Measurements from ENCODE around the gene MARCHF5. TPM values are rescaled to one million over a fixed set of nuclear protein-coding genes. Genes with fewer than 3 reads are reported as not detected.
A peak's percentile ranks its signal among the peaks of the same experiment; 100 is the strongest.

The MARCHF5 gene
- total and polyA plus RNA-seq, 12 donors: 10.2 to 40.1 (median 31.9) TPM

GRCh38 chr10:92356041-92356440 is 65.1 kb downstream of the MARCHF5 start:
- Histone ChIP-seq H3K27ac (no peak overlapping the region), H3K4me3 (no peak overlapping the region), H3K9me3 (peaks cover 0 to 11% (median 0%) of the 10 kb centered on the region in 11 donors), H3K27me3 (no peaks in the 10 kb centered on the region), H3K4me1 (no peaks in the 10 kb centered on the region), H3K36me3 (peaks cover 0 to 28% (median 3%) of the 10 kb centered on the region in 9 donors)
- intact Hi-C loops (cut with DNase I): no loop called here
- ATAC-seq: no peak
- WGBS, 2 donors: 77 to 83% methylated on average over 7 of the region's 7 CpGs
- no peak for DNase-seq
- TF ChIP-seq CTCF (IDR thresholded peaks at IDR 0.05): no peak

- 95 to 99% methylated on average over 4 of the region's 4 CpGs for WGBS, 2 donors
- no peak for DNase-seq
- no peaks in the 10 kb centered on the region for H3K27me3 ChIP-seq
- intact Hi-C loops (cut with DNase I): no loop called here
- H3K4me3 ChIP-seq: no peak overlapping the region
- no peak for ATAC-seq
- H3K4me1 ChIP-seq: no peaks in the 10 kb centered on the region
- no peak for TF ChIP-seq CTCF (IDR thresholded peaks at IDR 0.05)
- H3K9me3 ChIP-seq: peaks cover 0 to 11% (median 0%) of the 10 kb centered on the region in 11 donors
- H3K36me3 ChIP-seq: no peaks in the 10 kb centered on the region
- no peak overlapping the region for H3K27ac ChIP-seq
These were observed 72.5 kb downstream of the MARCHF5 start for GRCh38 chr10:92363498-92363897.

GRCh38 chr10:92366412-92367021 is 75.5 kb downstream of the MARCHF5 start:
- Histone ChIP-seq H3K36me3 (no peaks in the 10 kb centered on the region), H3K9me3 (no peaks in the 10 kb centered on the region), H3K27ac (no peak overlapping the region), H3K27me3 (no peaks in the 10 kb centered on the region), H3K4me3 (no peak overlapping the region), H3K4me1 (no peaks in the 10 kb centered on the region)
- intact Hi-C loops (cut with DNase I): loop anchor here in 1 of 10 donors (5.0 kb wide), 1 partner anchor 66 kb away; no protein-coding TSS in a partner anchor
- no peak for ATAC-seq
- DNase-seq: no peak
- 73 to 76% methylated on average over 5 of the region's 5 CpGs for WGBS, 2 donors
- peak in 2 of 9 donors; percentile 26 to 31 for TF ChIP-seq CTCF (IDR thresholded peaks at IDR 0.05)

- Histone ChIP-seq H3K4me3 (no peak overlapping the region), H3K4me1 (peaks cover 0 to 23% (median 5%) of the 10 kb centered on the region in 9 donors), H3K36me3 (no peaks in the 10 kb centered on the region), H3K27ac (no peak overlapping the region), H3K9me3 (no peaks in the 10 kb centered on the region), H3K27me3 (no peaks in the 10 kb centered on the region)
- no peak for TF ChIP-seq CTCF (IDR thresholded peaks at IDR 0.05)
- intact Hi-C loops (cut with DNase I): no loop called here
- no peak for DNase-seq
- ATAC-seq: no peak
- WGBS, 2 donors: 62 to 67% methylated on average over 4 of the region's 4 CpGs
These were observed 87.0 kb downstream of the MARCHF5 start for GRCh38 chr10:92377962-92378361.

Measured in heart right ventricle (tissue), 16 donors.